Endometrial microvascular endothelial cells (primary cell): ENCODE measurements around the gene PLEKHN1. TPM values are rescaled to one million over a fixed set of nuclear protein-coding genes. Genes with fewer than 3 reads are reported as not detected.
"Not testable (repeated sequence)": the region's sequence is repeated elsewhere in the genome, so short reads cannot be mapped to it uniquely, and the experiment has no call there.

Source experiments
- in situ Hi-C: cut with HindIII; loops from 2 replicates; pipeline ENCODE4 v1.10.0; 2017; ENCODE audit warnings: low sequenced_read_pairs, low pct_unique_long_range_greater_than_20kb; ENCODE audit errors: inconsistent ontology term
- total RNA-seq: library from RNA; depleted of rRNA; stranded (reverse); fragments of >200 nt; gene quantifications from one replicate; pipeline ENCODE4 v1.2.3, GENCODE V29; 2015; ENCODE audit errors: inconsistent ontology term

PLEKHN1 gene
- total RNA-seq, 1 donor from 2014 or later = 0.56 TPM

DNA sequence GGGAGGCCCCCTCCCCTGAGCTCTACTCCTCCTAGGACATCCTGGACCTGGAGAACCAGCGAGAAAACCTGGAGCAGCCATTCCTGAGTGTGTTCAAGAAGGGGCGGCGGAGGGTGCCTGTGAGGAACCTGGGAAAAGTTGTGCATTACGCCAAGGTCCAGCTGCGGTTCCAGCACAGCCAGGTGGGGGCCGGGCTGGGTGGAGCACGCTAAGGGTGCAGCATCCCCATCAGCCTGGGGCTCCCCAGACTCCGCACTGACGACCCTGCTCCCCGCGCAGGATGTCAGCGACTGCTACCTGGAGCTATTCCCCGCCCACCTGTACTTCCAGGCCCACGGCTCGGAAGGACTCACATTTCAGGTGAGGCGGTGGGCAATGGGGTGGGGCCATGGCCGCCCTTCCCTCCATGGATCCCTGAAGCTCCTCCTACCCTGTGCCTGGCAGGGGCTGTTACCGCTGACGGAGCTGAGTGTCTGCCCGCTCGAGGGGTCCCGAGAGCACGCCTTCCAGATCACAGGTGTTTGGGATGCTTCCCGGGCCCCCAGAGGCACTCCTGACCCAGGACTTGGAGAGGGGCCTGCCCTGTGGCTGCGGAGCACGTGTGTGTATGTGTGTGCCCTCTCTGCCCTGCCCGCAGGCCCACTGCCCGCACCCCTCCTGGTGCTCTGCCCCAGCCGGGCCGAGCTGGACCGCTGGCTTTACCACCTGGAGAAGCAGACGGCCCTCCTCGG lies 4.1 kb downstream of the PLEKHN1 start:
- in situ Hi-C loops = no loop called here

DNA sequence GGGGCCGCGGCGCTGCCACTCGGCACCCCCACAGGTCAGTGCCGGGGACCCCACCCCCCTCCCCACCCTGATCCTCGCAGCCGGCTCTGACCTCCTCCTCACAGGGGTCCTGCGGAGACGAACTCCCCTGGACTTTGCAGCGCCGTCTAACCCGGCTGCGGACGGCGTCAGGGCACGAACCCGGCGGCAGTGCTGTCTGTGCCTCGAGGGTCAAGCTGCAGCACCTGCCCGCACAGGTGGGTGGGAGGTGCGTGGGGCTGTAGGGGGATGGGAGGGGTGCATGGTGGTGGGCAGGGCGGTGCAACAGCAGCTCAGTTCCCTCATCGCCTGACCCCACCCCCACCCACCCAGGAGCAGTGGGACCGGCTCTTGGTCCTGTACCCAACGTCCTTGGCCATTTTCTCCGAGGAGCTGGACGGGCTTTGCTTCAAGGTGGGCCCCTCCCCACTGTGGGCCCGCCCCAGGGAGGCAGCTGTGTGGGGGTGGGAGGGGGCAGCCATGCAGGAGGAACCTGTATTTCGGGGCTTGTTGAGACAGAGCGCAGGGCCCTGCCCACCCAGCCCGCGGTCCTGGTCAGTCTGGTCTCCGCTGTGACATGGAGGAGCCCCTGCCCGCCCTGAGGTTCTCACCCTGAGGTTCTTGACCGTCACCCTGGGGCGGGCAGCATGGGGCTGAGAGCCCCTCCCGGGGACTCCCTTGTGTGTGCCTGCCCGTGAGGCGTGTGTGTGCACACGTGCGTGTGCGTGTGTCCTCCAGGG lies 4.9 kb downstream of the PLEKHN1 start:
- in situ Hi-C loops = no loop called here

DNA sequence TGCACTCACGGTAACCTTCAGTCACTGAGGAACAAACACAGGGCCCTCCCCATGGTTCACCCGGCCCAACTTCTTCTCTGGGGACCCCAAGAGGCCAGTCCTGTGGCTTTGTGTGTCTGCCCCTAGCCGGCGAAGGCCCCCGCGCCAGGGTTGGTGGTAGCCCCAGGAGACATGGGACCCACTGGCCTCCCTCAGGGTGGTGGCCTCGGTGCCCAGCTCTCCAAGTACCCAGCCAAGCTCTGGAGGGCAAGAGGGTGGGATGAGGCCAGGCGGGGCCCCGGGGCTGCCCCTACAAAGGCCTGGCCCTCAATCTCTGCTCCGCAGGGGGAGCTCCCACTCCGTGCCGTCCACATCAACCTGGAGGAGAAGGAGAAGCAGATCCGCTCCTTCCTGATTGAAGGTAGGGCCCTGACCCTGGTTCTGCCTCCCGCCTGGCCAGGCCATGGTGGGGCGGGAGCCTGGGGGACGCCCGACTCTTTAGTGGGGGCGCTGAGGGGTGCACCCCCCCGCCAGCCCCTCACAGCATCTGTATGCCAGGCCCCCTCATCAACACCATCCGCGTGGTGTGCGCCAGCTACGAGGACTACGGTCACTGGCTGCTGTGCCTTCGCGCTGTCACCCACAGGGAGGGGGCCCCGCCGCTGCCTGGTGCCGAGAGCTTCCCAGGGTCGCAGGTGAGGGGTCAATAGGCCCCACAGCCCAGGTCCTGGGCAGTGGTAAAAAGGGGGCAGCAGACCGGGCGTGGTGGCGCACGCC lies 5.6 kb downstream of the PLEKHN1 start:
- in situ Hi-C loops = no loop called here

DNA sequence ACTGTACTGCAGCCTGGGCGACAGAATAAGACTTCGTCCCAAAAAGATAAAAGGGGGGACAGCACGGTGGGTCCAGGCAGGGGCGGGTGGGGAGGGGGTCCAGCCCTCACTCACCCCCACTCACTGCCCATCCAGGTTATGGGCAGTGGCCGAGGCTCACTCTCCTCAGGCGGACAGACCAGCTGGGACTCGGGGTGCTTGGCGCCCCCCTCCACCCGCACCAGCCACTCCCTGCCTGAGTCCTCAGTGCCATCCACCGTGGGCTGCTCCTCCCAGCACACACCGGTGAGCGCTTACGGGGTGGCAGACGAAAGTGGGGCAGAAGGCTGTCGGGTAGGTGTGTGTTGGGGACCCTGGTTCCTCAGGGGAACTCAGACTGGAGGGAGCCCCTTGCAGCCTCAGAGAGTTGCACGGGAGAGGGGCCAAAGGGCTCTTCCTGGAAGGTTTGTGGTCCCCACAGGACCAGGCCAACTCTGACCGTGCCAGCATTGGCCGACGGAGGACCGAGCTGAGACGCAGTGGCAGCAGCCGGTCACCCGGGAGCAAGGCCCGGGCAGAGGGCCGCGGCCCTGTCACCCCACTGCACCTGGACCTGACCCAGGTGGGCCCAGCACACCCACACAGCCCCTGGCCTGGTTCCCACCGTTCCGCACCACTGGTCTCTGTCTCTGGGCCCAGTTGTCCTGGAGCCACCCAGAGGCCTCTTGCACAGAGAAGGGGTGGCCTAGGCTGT lies 6.6 kb downstream of the PLEKHN1 start:
- in situ Hi-C loops = no loop called here

DNA sequence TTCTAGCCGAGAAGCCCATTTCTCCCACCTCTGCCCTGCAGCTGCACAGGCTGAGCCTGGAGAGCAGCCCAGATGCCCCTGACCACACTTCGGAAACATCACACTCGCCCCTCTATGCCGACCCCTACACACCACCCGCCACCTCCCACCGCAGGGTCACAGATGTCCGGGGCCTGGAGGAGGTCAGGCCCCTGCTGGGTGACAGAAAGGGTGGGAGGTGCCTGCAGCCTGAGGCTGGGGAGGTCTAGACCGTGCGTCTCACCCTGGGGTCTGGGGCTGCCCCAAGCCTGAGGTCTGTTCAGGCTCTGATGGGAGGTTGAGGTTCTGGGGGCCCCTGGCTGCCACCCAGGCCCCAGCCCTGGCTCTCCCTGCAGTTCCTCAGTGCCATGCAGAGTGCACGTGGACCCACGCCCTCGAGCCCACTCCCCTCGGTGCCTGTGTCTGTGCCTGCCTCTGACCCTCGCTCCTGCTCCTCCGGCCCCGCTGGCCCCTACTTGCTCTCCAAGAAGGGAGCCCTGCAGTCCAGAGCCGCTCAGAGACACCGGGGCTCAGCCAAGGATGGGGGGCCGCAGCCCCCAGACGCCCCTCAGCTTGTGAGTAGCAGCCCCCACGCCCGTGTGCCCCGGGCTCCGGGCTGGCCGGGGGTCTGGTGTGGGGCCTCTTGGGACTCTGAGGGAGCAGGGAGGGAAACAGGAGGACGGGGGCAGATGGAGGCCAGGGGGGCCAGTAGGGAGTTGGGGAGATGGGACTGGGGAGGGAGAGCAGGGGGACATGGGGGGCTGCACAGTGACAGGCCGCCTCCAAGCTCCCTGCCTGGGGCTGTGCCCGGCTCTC lies 7.4 kb downstream of the PLEKHN1 start:
- in situ Hi-C loops = no loop called here

DNA sequence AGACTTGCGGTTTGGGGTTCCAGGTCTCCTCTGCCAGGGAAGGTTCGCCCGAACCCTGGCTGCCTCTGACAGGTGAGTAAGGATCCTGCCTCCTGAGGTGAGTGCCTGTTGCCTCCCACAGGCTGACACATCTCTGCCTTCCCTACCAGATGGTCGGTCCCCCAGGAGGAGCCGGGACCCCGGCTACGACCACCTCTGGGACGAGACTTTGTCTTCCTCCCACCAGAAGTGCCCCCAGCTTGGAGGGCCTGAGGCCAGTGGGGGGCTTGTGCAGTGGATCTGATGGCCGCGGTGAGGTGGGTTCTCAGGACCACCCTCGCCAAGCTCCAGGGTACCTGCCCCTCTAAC lies 8.0 kb downstream of the PLEKHN1 start:
- in situ Hi-C loops = no loop called here

DNA sequence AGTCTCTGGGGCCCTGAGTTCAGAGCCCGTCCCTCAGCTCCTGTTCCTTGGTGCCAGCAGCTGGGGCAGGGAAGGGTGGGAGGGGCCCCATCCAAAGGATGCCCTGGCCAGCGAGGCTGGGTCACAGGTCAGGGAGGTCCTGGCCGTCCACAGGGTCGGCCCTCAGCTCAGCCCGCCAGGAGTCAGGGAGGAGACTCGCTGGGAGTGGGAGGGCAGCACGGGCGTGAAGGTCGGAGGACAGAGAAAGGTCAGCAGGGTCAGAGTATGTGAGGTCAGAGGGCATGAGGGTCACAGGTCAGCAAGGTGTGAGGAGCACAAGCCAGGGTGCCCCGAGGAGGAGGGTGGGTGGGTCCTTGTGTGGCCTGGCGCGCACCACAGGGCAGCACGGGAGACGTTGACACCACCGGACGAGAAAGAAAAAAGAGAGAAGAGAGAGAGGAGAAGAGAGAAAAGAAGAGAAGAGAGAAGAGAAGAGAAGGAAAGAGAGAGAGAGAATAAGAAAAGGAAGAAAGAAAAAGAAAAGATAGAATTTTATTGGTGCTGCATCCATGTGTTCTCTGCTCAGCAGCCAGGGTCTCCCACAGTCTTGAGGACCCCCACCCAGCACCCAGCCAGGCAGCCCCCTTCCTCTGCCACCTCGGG lies 8.5 kb downstream of the PLEKHN1 start:
- in situ Hi-C loops = no loop called here

DNA sequence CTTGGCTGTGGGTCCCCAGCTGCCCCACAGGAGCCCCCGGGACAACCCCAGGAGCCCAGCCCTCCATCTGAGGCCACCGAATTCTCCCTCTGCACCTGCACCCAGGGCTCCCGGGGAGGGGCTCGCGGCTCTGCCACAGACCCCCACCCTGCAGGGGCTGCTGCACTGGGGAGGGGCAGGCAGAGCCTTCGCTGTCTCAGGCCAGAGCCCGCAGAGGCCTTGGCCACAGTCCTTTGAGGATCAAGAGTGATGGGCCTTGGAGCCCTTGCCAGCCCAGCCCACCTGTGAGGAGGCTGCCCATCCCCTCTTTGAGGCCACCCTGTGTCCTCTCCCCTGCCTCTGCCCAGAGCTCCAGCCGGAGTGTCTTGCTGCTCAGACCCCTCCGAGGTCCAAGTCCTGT lies 9.1 kb downstream of the PLEKHN1 start:
- in situ Hi-C loops = no loop called here

DNA sequence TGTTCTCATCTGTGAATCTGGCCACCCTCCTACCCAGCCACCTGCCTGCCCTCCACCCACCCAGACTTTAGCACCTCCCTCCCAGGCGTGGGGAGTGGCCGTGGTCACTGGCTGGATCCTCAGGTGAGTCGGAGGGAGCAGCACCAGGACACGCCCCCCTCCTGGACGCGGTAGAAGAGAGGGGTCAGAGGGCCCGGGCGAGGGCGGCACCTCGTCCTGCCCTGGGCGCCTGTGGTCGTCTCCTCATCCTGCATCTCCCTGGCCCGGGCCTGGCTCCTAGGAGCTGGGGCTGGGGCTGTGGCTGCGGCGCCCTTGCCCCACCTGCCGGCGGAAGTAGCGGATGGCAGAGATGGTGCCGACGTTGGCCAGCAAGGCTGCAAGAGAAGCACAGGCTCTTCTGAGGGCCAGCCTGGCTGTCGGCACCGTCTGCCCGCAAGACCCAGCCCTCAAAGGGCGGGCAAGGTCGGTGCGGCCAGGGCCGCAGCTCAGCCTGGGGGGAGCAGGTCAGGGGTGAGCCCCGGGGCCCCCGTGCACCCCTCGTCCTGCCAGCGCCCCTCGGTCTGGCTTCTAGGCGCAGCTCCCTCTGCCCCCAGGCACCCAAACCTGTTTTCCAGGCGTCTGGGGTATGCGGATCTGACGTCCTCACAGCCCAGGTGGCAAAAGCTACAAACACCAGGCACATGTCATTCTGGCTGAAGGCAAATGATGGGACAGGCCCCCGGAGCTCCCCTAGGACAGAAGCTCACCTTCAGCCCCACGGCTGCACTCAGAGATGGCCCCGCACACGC lies 9.8 kb downstream of the PLEKHN1 start:
- in situ Hi-C loops = no loop called here

DNA sequence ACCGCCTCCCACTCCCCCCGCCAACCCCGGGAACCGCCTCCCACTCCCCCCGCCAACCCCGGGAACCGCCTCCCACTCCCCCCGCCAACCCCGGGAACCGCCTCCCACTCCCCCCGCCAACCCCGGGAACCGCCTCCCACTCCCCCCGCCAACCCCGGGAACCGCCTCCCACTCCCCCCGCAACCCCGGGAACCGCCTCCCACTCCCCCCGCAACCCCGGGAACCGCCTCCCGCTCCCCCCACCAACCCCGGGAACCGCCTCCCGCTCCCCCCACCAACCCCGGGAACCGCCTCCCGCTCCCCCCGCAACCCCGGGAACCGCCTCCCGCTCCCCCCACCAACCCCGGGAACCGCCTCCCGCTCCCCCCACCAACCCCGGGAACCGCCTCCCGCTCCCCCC lies 10.5 kb downstream of the PLEKHN1 start:
- in situ Hi-C loops = not testable (repeated sequence)

DNA sequence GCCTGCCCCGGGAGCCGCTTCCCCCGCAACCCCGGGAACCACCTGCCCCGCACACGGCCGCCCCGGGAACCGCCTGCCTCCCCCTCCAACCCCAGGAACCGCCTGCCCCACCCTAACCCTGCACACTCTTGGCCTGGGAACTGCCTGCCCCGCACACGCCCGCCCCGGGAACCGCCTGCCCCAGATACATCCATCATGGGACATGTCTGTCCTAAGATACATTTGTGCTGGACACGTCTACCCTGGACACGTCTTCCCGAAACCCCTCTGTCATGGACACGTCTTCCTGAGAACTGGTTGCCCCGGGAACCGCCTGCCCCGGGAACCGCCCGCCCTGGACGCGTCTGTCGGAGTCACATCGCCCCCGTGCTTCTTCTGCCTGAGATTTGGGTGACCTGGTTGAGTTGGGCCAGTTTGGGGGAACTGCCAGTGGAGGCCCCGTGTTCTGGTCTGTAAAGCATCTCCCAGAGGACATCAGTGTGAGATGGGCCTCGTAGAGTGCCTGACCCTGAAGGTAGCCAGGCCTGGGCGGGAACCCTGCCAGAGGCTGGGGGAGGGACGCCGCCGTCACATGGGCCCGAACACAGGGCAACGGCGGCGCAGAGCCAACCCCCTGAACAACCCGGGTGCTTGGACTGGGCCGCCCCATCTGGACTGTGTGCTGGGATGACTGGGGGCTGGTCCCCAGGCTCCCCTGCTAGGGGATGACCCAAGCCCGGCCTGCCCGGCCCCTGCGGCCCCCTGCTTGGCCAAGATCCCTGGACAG lies 12.0 kb downstream of the PLEKHN1 start:
- in situ Hi-C loops = no loop called here

DNA sequence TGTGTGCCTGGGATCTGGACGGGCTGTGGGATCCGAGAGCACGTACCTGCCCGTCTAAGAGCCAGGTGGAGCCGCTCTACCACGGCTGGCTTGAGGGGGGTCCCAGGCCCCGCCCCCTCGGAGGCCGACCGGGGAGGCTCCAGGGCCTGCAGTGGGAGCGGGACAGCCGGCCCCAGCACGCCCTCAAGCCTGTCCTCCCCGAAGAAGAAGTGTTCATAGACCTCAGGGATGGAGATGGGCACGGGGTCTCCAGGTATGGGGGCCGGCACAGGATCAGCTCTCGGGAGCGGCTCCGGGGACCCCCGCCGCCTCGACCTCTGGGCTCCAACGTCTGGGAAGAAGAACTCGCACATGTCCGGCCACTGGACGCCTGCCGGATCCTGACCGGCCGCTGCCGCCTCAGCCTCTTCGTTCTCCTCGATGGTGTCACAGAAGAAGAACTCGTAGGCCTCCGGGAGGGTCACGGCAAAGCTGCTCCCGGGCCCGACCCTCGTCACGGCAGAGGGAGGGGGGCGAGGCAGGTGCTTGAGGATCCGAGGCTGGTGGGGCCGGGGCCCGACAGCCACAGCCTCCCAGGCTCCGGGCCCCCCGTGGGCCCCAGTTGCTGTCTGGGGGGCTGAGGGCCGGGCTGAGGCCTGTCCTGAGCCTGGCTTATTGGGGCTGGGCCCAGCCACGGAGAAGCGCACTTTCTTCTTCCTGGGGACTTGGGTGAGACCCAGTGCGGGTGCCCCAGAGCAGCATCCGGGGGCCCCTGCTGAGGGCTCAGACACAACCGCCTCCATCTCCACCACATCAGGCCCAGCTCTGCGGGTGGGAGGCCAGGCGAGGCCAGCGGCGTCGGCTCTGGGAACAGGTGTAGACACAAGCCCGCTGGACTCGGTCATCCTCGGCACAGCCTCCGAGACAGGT lies 12.8 kb downstream of the PLEKHN1 start:
- in situ Hi-C loops = no loop called here

DNA sequence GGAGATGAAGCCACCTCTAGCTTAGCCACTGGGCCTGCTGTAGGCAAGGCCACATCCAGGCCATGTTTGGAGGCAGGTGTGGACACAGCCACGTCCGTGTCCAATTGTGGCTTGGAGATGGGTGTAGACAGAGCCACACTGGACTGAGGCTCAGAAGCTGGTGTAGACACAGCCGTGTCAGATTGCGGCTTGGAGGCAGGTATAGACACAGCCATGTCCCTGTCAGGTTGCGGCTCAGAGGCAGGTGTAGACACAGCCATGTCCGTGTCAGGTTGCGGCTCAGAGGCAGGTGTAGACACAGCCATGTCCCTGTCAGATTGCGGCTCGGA lies 13.4 kb downstream of the PLEKHN1 start:
- in situ Hi-C loops = no loop called here

DNA sequence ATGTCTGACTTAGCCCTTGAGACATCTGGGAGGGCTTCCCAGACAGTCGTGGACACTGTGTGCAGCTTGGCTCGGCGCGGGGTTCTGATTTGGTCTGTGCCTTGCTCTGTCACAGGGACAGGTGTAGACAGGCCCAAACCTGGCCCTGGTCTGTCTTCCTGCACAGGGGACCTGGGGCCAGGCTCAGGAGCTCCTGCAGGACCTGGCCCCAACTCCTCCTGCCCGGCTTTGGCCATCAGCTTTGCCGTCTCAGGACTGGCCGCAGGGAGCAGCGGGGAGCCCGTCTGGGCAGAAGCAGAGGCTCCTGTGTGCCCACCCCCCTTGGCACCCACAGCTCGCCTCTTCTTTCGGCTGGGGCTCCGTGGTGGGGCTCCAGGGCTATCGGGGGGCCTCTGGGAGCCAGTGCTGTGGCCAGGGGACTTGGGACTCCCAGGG lies 13.9 kb downstream of the PLEKHN1 start:
- in situ Hi-C loops = no loop called here

DNA sequence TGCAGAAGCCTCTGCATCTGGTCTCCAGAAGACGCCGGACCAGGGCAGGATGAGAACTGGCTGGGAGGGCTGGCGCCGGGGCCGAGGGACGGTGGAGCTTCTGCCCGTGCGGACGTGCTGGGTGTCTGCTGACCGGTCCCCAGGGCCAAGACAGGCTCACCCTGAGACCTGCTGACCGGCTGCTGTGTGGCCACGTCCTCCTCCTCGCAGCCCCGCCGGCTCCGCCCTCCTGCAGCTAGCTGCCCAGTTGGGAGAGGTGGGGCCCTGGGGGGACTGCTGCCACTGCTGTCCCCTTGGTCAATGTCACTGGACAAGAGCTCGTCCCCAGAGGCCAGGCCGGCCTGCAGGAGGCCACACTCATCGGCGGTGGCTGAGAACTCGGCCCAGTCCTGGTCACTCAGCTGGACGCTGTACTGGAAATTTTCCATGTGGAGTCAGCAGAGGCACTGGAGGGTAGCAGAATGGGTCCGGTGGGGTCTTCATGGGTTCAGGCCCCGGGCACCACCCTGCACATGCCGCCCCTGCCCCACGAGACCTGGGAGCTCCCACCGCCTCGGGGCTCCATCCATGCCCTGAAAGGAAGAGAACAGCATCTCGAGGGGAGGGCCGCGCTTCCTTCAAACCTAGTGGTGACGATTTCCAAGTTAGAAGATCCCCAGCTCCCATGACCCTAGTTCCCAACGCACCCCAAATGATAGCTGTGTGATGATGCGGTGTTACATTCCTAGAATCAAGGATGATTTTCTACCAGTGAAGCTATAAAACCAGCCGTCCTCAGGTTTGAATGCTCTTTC lies 14.5 kb downstream of the PLEKHN1 start:
- in situ Hi-C loops = no loop called here
